ENCODE results near the gene ELL.

ELL gene

GRCh38 chr19:18418029-18418482, 103.8 kb downstream of the ELL start:
- POLR2A ChIA-PET = interaction anchor here (1.7 kb wide), 1 partner anchor 138 kb away, joined by 7 read pairs; no protein-coding TSS in a partner anchor
- no peak for TF ChIP-seq CTCF (IDR thresholded peaks at IDR 0.05; ENCODE audit: control extremely low read depth, extremely low read depth, low read depth, missing control alignments)
- CTCF ChIA-PET = interaction anchor here (1.4 to 16.0 kb wide), 7 partner anchors 11 to 138 kb away, joined by 5 to 380 read pairs (median 12); partner anchors contain the start of genes GDF15, JUND, LRRC25 and LSM4
- no peak for DNase-seq (ENCODE audit: extremely low spot score)

DNA sequence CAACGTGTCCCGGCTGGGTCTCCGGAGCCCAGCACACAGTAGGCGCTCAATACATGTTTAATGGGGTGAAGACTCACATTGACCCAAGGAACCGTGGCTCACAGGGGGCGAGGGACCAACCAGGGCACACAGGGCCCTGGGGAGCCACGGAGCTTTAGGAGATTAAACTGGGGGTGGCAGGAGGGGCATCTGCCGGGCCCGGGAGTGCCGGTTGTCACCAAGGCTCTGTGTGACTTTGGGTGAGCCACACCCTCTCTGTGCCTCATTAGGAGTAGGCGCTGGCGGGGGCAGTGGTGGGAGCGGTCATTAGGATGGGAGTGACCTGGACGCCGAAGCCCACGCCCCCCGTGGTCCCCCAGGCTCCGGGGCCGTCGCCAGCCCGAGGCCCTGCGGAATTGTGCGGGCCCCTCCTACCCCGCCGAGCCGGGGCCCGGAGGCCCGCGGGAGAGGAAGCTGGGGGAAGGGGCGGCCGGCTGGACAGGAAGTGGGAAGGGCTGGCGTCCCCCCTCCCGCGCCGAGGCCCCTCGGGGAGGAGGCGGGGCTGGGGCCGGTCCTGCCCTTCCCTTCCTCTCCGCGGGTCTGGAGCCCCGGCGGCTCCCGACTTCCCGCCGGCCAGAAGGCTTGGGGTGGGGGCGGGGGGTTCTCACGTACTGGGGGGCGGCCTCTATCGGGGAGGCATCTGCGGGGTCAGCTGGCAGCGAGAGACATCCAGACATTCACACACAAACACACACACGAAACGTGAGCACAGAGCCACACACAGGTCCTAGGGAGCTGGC, 104.4 kb downstream of the ELL start:
- POLR2A ChIA-PET = interaction anchor here (1.0 to 2.2 kb wide), 4 partner anchors 11 to 138 kb away, joined by 3 to 19 read pairs (median 6); partner anchors contain the start of genes GDF15 and JUND
- peak; percentile 72 for DNase-seq (ENCODE audit: extremely low spot score)
- TF ChIP-seq CTCF (IDR thresholded peaks at IDR 0.05; ENCODE audit: control extremely low read depth, extremely low read depth, low read depth, missing control alignments) = no peak
- CTCF ChIA-PET = interaction anchor here (0.8 to 16.0 kb wide), 9 partner anchors 8 to 226 kb away, joined by 3 to 380 read pairs (median 12); partner anchors contain the start of genes GDF15, JUND, LRRC25 and LSM4

DNA sequence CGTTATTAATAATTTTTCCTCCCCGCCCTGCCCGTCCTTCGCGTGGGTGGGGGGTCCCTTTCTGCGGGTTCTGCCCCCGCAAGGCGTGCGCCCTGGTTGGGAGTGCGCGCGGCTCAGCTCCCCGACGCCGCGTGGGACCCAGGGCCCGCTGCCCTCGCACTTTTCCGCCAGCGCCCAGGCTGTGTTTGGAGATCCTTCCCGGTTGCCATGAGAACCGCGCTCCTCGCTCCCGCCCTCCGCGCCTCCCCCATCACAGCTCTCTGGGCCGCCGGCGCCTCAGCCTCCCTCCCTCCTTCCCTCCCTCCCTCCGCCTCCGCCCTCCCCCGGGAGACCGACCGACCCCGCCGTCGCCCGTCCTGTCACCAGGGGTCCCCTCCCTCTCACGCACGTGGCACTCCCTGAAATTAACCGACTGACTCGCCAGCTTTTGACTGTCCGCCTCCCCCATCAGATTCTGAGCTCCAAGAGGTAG, 105.1 kb downstream of the ELL start:
- POLR2A ChIA-PET = interaction anchor here (1.0 to 2.2 kb wide), 4 partner anchors 12 to 137 kb away, joined by 3 to 19 read pairs (median 6); partner anchors contain the start of genes GDF15 and JUND

DNA sequence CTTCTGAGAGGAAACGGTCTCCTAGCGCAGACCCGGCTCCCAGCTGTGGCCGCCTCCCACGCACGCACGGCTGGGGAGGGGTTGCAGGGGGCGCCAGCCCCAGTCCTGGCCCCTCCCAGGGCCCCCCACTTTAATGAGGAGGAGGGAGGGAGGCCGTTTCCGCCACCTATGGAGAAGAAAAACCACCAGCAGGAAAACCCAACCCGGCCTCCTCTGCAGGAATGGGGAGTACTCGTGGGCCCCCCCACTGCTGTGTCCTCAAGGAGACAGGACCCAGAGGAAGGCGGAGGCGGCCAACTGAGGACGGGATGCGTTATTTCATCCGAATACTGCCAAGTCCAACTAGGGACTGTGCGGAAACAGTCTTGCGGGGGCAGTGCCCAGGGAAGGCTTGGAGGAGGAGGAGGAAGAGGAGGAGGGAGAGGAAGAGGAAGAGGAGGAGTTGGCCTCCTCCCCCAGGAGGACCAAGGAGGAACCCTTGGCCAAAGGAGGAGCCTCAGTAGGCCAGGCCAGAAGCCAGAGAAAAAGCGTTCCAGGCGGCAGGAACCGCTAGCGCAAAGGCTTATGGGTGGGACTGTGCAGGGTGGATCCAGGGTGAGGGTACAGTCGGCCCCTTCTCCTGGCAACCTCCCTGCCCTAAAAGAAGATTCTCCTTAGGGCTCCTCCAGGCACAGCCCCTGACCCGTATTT, 106.5 kb downstream of the ELL start:
- ChIA-PET CTCF (interaction anchor here (0.7 to 16.0 kb wide), 9 partner anchors 9 to 207 kb away, joined by 3 to 380 read pairs (median 7); partner anchors contain the start of genes GDF15, JUND, LRRC25 and LSM4), POLR2A (interaction anchor here (0.7 to 5.6 kb wide), 3 partner anchors 22 to 135 kb away, joined by 3 to 43 read pairs (median 19); partner anchors contain the start of gene JUND)
- no peak for DNase-seq (ENCODE audit: extremely low spot score)
- TF ChIP-seq CTCF (IDR thresholded peaks at IDR 0.05; ENCODE audit: control extremely low read depth, extremely low read depth, low read depth, missing control alignments) = no peak

More for the DNA sequence above, 105.1 kb downstream of the ELL start:
- TF ChIP-seq CTCF (IDR thresholded peaks at IDR 0.05; ENCODE audit: control extremely low read depth, extremely low read depth, low read depth, missing control alignments) = no peak
- DNase-seq (ENCODE audit: extremely low spot score) = peak; percentile 79
- CTCF ChIA-PET = interaction anchor here (0.8 to 16.0 kb wide), 7 partner anchors 9 to 225 kb away, joined by 3 to 380 read pairs (median 8); partner anchors contain the start of genes GDF15, JUND, LRRC25 and LSM4

- no peak for DNase-seq (ENCODE audit: extremely low spot score)
- CTCF ChIA-PET = interaction anchor here (0.7 to 16.0 kb wide), 9 partner anchors 9 to 206 kb away, joined by 3 to 380 read pairs (median 7); partner anchors contain the start of genes GDF15, JUND, LRRC25 and LSM4
- POLR2A ChIA-PET = interaction anchor here (0.5 to 5.6 kb wide), 3 partner anchors 23 to 135 kb away, joined by 3 to 43 read pairs (median 4); partner anchors contain the start of gene JUND
- TF ChIP-seq CTCF (IDR thresholded peaks at IDR 0.05; ENCODE audit: control extremely low read depth, extremely low read depth, low read depth, missing control alignments) = no peak
These were observed 107.2 kb downstream of the ELL start for GRCh38 chr19:18414504-18415177.

Measured in GM10248 (cell line).